Fibroblast of the aortic adventitia (primary cell): ENCODE measurements around the gene NHERF2. TPM values are rescaled to one million over a fixed set of nuclear protein-coding genes. Genes with fewer than 3 reads are reported as not detected.

Source experiments
- DNase-seq: peaks from one replicate; pipeline ENCODE4 v3.0.0-alpha.2; 2010; ENCODE audit warnings: low read depth
- H3K4me3 ChIP-seq: 2 replicates; pipeline ENCODE4 v1.5.1; 2011; ENCODE audit warnings: low read depth, mild to moderate bottlenecking, control low read depth, low read length, moderate library complexity
- CTCF ChIP-seq: IDR thresholded peaks from 2 replicates; pipeline ENCODE4 v1.5.1; 2011; ENCODE audit warnings: mild to moderate bottlenecking, low read length, control low read depth, inconsistent platforms; ENCODE audit not compliant: insufficient read depth
- total RNA-seq: library from RNA; depleted of rRNA; stranded (reverse); fragments of >200 nt; gene quantifications from 2 replicates; pipeline ENCODE4 v1.2.3, GENCODE V29; 2012; ENCODE audit warnings: low replicate concordance

The NHERF2 gene
- total RNA-seq, 1 donor, result 26.3 TPM

- no peak for TF ChIP-seq CTCF
- peak; percentile 16 for DNase-seq
- H3K4me3 ChIP-seq, result peak overlapping the region; percentile 93
These were observed 21.4 kb downstream of the NHERF2 start for GRCh38 chr16:2048116-2048543.

GRCh38 chr16:2053211-2053610, 26.5 kb downstream of the NHERF2 start:
- no peak for DNase-seq
- no peak for TF ChIP-seq CTCF
- H3K4me3 ChIP-seq, result no peak overlapping the region

DNA sequence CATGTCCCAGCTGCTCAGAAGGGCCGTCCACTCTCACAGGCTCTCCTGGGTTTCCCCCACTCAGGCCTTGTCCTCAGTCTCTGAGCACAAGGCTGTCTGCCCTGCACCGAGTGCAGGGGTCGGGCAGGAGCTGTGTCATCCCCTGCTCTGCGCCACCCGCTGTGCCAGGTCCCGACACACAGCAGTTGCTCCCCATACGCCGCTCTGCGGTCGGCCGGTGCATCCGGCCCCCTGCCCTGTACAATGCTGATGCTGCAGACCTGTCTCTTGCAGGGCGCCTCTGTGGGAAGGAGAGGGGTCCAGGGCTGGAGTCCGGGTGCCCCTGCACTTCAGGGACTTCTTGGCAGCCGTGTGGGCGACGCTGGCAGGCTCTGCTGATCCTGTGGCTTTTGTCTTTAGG, 27.2 kb downstream of the NHERF2 start:
- no peak overlapping the region for H3K4me3 ChIP-seq
- DNase-seq, result no peak
- no peak for TF ChIP-seq CTCF

DNA sequence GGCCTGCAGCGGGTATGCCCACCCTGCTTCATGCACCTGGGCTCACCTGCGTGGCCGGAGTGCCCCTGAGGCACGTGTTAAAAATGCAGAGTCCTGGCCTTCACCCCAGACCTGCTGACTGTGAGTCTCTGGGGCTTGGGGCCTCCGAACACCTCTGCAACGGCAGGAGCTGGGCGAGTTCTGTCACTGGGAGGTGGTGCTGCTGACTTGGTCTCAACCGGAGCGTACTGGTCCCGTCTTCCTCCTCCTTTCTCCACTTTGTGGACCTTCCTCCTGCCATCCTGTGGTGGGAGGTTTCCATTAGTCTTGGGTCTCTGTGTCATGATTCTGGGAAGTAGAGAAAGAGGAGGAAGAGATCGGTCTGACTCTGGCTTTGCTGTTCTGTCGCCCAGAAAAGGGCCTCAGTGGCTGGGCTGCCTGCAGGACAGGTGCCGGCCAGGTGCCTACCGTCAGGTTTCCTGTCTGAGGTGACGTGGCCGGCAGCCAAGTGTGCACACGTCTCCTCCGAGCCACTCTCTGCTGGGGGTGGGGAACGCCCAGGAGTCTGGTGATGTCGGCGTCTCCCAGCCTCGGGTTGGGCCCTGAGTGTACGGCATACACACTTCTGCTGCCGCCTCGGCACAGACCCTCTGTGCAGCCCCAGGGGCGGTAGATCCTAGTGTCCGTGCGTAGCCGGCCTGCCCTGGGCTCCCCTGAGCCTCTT, 28.0 kb downstream of the NHERF2 start:
- TF ChIP-seq CTCF, result no peak
- DNase-seq, result no peak
- no peak overlapping the region for H3K4me3 ChIP-seq

- no peak for DNase-seq
- peak; percentile 19 for TF ChIP-seq CTCF
- no peak overlapping the region for H3K4me3 ChIP-seq
These were observed 29.4 kb downstream of the NHERF2 start for GRCh38 chr16:2056077-2056476.

GRCh38 chr16:2056681-2057407, 30.1 kb downstream of the NHERF2 start:
- no peak overlapping the region for H3K4me3 ChIP-seq
- no peak for TF ChIP-seq CTCF
- DNase-seq, result no peak
